Ovary (tissue), 9 donors: ENCODE measurements around the gene MTR. TPM values are rescaled to one million over a fixed set of nuclear protein-coding genes. Genes with fewer than 3 reads are reported as not detected.

Source experiments
- DNase-seq, 5 donors: peaks; one replicate each; pipeline ENCODE4 v3.0.0-alpha.2; 2019 to 2020
- H3K27ac ChIP-seq, 2 donors: fragments of 200-600 bp; one replicate each; pipeline versions ENCODE4 v1.5.1 to v1.8.0; 2019 to 2022
- H3K27me3 ChIP-seq: fragments of 200-600 bp; one replicate; pipeline ENCODE4 v1.8.0; 2022
- H3K36me3 ChIP-seq: fragments of 200-600 bp; sonication (generic); one replicate; pipeline ENCODE4 v1.5.1; 2019
- H3K4me1 ChIP-seq: one replicate; pipeline ENCODE4 v1.8.1; 2013; ENCODE audit warnings: mild to moderate bottlenecking, moderate library complexity; ENCODE audit not compliant: insufficient read depth
- H3K4me3 ChIP-seq: fragments of 200-600 bp; sonication (generic); one replicate; pipeline ENCODE4 v1.5.1; 2017
- H3K9me3 ChIP-seq, 2 donors: fragments of 200-600 bp in 1 of 2; sonication (generic) in 1 of 2; one replicate each; pipeline versions ENCODE4 v1.5.1 to v1.8.1; 2013 to 2019; ENCODE audit warnings: mild to moderate bottlenecking in 1 of 2, moderate library complexity in 1 of 2
- EP300 ChIP-seq: sonication (generic); formaldehyde crosslinking; IDR thresholded peaks from one replicate; pipeline ENCODE4 v1.6.1; 2017; ENCODE audit warnings: antibody characterized with exemption
- POLR2A ChIP-seq: fragments of 450-650 bp; IDR thresholded peaks from one replicate; pipeline ENCODE4 v1.6.1; 2017; ENCODE audit warnings: antibody characterized with exemption, mild to moderate bottlenecking, moderate library complexity
- WGBS, 3 donors: extraction: QIAGEN DNeasy Blood & Tissue Kit in 1 of 3; methylation state at CpG; one replicate each; pipeline versions ENCODE4 v1.1.5 to v1.1.7; 2013 to 2017; 5-methylcytosine and 5-hydroxymethylcytosine counted together
- intact Hi-C, 4 donors: fragments of 100-400 bp; cut with DNase I; formaldehyde crosslinking; loops; one replicate each; pipeline versions ENCODE4 v1.11.0 to v1.15.1; 2022 to 2023
- polyA plus RNA-seq, 2 donors: library from polyadenylated mRNA; stranded (reverse); fragments of 200-250 nt in 1 of 2; fragments of 350-450 nt in 1 of 2; fragmentation: Illumina TruSeq in 1 of 2; extraction: RNeasy Lipid Tissue Mini Kit (QIAGEN cat#74804) in 1 of 2; gene quantifications; one replicate each; pipeline ENCODE4 v1.2.3, GENCODE V29; 2013 to 2014
- total RNA-seq, 7 donors: library from RNA; depleted of rRNA in 2 of 7; stranded (reverse); fragments of >200 nt in 2 of 7; fragmentation: NEBNext Ultra II Directional in 3 of 7; extraction: Animal tissue kit (Norgen Biotek cat#: 25700) in 3 of 7; gene quantifications; one replicate each; pipeline versions ENCODE4 v1.1.0 to v1.2.4, GENCODE V29; 2016 to 2023
- TF ChIP-seq, protein P1 (sequence below), 3 donors: fragments of 450-650 bp in 2 of 3; fragments of 200-600 bp in 1 of 3; IDR thresholded peaks; one replicate each; pipeline versions ENCODE4 v1.5.1 to v1.8.0; 2016 to 2022; ENCODE audit warnings: antibody characterized with exemption in 3 of 3, mild to moderate bottlenecking in 1 of 3
- donor health status: DM: no; HTN: no; CAD: no; lungs with moderate emphysema.
- donor health status: DM: no; HTN: no; CAD: no.
- donor health status: Bipolar disorder and iron deficiency.
- donor health status: DM: yes; HTN: yes; CAD: no.
- donor health status: DM: no; HTN: no; CAD: no.
- donor health status: DM: yes; HTN: yes; CAD: no.

Gene MTR
- total and polyA plus RNA-seq, 9 donors: 10.2 to 60.8 (median 49.5) TPM

DNA sequence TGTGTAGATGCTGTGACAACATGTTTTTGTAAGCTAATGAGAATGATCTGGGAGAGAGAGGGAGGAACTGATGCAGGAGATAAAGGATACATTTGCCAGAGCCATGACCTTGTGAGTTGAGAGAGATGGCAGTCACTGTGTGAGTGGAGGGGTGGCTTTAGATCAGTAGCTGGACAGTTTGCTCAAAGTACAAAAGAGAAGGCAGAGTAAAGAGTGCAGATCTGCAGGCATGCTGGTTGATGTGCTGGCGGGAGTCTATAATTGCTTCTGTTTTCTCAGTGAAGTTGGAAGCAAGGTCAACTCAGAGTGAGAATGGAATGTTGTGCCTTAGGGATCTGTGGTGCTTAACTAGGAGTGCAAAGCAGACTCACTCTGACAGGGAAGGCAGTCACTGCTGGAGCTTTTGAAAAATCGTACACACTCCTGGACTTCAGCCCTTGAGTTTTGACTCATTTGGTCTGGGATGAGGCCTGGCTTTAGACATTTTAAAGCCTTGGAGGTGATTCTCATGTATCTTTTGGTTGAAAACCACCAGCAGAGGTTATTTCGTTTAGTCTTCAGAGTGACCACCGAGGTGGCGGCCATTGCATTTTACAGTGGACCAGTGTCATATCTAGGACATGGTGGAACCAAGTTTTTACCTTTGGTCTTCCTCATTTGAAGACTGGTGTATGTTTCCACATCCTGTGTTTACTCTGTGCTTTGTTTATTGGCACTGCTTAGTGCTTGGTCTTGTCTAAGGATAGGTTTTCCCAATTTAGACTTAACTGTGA, 49.6 kb downstream of the MTR start:
- H3K9me3 ChIP-seq: no peaks in the 10 kb centered on the region
- no peaks in the 10 kb centered on the region for H3K27me3 ChIP-seq
- DNase-seq: no peak
- intact Hi-C loops: no loop called here
- WGBS, 3 donors: 83 to 90% (median 85%) methylated on average over 5 of the region's 5 CpGs
- H3K27ac ChIP-seq: no peak overlapping the region
- H3K4me1 ChIP-seq: peaks cover 2% of the 10 kb centered on the region
- H3K4me3 ChIP-seq: no peak overlapping the region
- H3K36me3 ChIP-seq: no peaks in the 10 kb centered on the region
- TF ChIP-seq EP300 (no peak), POLR2A (no peak)
- TF ChIP-seq, protein P1, sequence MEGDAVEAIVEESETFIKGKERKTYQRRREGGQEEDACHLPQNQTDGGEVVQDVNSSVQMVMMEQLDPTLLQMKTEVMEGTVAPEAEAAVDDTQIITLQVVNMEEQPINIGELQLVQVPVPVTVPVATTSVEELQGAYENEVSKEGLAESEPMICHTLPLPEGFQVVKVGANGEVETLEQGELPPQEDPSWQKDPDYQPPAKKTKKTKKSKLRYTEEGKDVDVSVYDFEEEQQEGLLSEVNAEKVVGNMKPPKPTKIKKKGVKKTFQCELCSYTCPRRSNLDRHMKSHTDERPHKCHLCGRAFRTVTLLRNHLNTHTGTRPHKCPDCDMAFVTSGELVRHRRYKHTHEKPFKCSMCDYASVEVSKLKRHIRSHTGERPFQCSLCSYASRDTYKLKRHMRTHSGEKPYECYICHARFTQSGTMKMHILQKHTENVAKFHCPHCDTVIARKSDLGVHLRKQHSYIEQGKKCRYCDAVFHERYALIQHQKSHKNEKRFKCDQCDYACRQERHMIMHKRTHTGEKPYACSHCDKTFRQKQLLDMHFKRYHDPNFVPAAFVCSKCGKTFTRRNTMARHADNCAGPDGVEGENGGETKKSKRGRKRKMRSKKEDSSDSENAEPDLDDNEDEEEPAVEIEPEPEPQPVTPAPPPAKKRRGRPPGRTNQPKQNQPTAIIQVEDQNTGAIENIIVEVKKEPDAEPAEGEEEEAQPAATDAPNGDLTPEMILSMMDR (IDR thresholded peaks at IDR 0.05): no peak

DNA sequence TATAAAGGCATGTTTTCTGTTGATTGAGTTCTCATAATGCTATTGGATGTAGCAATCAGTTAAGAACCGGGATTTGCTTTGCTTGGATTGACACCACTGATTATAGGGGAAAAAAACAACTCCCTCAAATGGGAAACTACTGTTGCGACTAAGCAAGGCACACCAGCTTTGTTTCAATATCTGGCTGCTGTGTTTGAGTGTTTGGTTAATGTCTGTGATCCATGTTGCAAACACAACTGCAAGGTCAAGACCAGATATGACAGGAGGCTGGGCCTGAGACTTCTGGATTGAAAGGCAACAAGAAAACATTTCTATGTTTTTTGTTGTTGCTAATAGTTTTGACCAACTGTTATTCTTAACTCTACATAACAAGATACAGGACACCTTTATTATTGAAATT, 50.7 kb downstream of the MTR start:
- Histone ChIP-seq H3K27ac (no peak overlapping the region), H3K9me3 (no peaks in the 10 kb centered on the region), H3K27me3 (no peaks in the 10 kb centered on the region), H3K36me3 (no peaks in the 10 kb centered on the region), H3K4me3 (no peak overlapping the region), H3K4me1 (peaks cover 2% of the 10 kb centered on the region)
- 27 to 56% (median 35%) methylated on average over 2 of the region's 2 CpGs for WGBS, 3 donors
- intact Hi-C loops: no loop called here
- TF ChIP-seq EP300 (no peak), POLR2A (no peak)
- TF ChIP-seq, protein P1 (IDR thresholded peaks at IDR 0.05): no peak
- DNase-seq: no peak

DNA sequence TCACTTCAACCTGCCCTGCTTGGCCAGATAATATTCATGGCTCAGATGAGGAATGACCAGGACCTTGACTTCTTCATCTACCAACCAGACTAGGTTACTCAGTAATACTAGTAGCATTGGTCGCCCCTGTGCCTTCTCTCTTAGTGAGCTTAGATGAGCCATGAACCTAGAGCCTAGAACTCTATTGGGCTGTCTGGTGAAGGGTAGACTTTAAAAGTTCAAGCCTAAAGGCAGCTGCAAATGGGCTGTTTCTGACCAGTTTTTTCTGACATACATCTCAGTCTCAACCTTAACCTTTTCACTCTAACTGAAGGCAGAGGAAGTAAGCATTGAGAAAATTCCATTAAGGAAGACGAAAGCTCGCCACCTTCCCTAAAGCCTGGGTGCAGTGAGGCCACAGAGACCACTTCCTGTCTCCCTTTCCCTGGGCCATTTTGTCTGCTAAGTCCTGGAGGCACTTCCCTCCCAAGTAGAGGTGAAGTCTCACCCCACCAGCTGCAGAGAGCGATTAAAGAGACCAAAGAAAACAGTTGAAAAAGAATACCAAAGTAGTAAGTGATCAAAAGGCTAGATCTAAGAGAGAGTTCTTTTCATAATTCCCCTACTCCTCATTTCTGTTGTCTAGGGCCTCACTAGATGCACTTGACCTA, 53.3 kb downstream of the MTR start:
- 95 to 99% (median 96%) methylated on average over 4 of the region's 4 CpGs for WGBS, 3 donors

DNA sequence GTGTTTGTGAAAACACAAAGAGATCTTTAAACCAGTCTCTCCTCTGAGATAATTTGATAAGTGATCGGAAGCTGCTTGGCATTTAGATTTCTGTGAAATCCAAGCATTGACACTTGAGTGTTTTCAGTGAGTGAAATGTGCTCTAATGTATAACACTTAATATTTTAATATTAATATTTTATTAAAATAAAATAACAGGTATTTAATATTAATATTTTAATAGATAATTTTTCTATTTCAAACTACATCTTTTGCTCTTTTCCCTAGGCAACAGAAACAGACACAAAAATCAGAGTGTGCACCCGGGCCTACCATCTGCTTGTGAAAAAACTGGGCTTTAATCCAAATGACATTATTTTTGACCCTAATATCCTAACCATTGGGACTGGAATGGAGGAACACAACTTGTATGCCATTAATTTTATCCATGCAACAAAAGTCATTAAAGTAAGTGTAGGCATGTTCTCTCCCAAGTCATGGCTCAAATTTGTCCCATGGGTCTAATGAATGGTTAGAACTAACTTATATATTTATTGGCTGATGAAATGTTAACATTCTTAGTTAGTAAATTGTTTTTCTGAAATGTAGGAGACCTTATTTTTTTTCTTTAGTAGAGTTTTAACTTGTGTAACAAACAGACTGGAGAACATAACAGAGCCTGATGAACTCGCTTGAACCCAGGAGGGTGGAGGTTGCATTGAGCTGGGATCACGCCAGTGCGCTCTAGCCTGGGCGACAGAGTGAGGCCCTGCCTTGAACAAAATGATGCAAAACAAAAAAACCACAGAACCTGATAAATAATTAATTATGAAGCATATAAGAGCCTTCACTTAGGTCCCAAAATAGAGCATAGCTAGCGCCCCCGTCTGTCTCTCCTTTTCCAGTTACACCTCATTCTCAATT, 55.2 kb downstream of the MTR start:
- TF ChIP-seq EP300 (no peak), POLR2A (no peak)
- TF ChIP-seq, protein P1 (IDR thresholded peaks at IDR 0.05): no peak
- WGBS, 3 donors: 79 to 85% (median 84%) methylated on average over 8 of the region's 8 CpGs
- Histone ChIP-seq H3K27ac (no peak overlapping the region), H3K27me3 (no peaks in the 10 kb centered on the region), H3K4me1 (no peaks in the 10 kb centered on the region), H3K9me3 (no peaks in the 10 kb centered on the region), H3K36me3 (no peaks in the 10 kb centered on the region), H3K4me3 (no peak overlapping the region)
- no peak for DNase-seq
- intact Hi-C loops: no loop called here

More for the DNA sequence above, 53.3 kb downstream of the MTR start:
- DNase-seq: no peak
- intact Hi-C loops: no loop called here
- no peaks in the 10 kb centered on the region for H3K9me3 ChIP-seq
- no peak overlapping the region for H3K4me3 ChIP-seq
- H3K27me3 ChIP-seq: no peaks in the 10 kb centered on the region
- TF ChIP-seq EP300 (no peak), POLR2A (no peak)
- TF ChIP-seq, protein P1 (IDR thresholded peaks at IDR 0.05): no peak
- peaks cover 2% of the 10 kb centered on the region for H3K4me1 ChIP-seq
- no peak overlapping the region for H3K27ac ChIP-seq
- H3K36me3 ChIP-seq: no peaks in the 10 kb centered on the region
